RPMI7951 (cell line): ENCODE data around the gene RBM17. TPM values are rescaled to one million over a fixed set of nuclear protein-coding genes. Genes with fewer than 3 reads are reported as not detected.
"Not testable (repeated sequence)": the region's sequence is repeated elsewhere in the genome, so short reads cannot be mapped to it uniquely, and the experiment has no call there.

Source experiments
- DNase-seq: peaks from one replicate; pipeline ENCODE4 v3.0.0-alpha.2; 2012; ENCODE audit warnings: low read depth
- total RNA-seq: library from RNA; depleted of rRNA; stranded (reverse); fragments of >200 nt; shearing (Covaris generic); gene quantifications from 2 replicates; pipeline ENCODE4 v1.2.3, GENCODE V29; 2014

RBM17 gene
- total RNA-seq, 1 experiment from 2014 or later, result 39.4 TPM

DNA sequence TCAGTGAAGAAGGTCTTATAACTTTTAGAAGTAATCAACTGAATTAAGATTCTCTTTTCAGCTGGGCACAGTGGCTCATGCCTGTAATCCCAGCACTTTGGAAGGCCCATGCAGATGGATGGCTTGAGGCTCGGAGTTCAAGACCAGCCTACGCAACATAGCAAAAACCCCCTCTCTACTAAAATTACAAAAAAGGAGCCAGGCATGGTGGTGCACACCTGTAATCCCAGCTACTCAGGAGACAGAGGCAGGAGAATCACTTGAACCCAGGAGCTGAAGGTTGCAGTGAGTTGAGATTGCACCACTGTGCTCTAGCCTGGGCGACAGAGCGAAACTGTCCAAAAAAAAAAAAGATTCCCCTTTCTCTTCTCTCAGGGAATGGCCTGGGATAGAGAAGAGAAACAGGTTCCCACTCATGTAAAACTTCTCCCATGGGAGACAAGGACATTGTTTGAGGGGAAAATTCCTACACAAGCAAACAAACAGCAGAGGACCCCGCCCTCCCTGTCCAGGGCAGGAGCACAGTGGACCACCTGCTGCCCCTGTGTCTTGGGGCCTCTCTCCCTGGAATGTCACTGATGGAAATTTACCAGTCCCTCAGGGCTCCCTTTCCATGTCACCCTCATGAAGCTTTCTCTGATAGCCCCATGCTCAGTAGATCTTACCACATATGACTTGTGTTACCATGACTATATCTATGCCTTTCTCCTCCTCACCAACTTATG is 32.3 kb upstream of the RBM17 start:
- no peak for DNase-seq

- DNase-seq, result no peak
Measured at GRCh38 chr10:6058682-6059475, 30.0 kb upstream of the RBM17 start.

- no peak for DNase-seq
Measured at GRCh38 chr10:6059506-6059905, 29.3 kb upstream of the RBM17 start.

DNA sequence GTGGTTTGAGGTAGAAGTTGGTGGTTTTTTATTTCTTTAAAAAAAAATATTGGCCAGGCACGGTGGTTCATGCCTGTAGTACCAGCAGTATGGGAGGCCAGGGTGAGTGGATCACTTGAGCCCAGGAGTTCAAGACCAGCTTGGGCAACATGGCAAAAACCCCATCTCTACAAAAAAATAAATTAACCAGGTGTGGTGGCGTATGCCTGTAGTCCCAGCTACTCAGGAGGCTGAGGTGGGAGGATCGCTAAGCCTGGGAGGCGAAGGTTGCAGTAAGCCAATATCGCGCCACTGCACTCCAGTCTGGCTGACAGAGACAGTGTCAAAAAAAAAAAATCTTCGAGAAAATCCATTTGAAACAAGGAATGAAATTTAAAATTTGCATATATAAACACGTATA is 27.8 kb upstream of the RBM17 start:
- no peak for DNase-seq

DNA sequence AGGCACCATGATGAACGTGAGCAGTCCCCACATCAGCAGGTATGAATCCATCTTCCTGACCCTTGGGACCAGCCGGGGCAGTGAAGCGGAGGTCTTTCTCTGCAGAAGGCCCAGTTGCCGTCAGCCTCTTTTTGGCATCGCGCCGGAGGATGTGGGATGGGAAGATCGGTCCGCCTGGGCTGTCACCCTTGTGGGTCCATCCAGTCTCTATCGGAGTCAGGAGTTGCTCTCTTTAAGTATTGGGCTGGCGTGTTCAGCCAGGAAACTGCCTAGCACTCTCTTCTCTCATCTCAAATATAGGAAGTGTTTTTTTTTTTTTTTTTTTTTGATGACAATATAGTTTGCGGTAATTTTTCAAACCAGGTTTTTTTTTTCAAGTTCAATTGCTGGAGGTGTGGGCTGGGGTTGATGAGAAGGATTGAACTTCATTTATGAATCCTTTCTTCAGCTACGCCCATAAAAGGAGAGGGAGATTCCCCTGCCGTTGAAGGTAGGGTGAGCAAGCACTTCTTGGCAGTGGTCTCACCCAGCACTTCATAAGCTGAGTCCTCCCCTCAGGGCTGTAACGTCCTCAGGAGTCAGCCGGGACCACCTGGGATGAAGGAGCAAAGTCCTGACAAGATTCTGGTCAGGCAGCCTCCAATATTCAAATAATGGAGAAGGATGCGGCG is 26.6 kb upstream of the RBM17 start, which contains the start of gene IL2RA:
Gene IL2RA, minus strand, starts transcription at position 267 of the 671 bp plus-strand sequence. Its CDS starts 216 bp downstream, at position 51.
- no peak for DNase-seq

DNA sequence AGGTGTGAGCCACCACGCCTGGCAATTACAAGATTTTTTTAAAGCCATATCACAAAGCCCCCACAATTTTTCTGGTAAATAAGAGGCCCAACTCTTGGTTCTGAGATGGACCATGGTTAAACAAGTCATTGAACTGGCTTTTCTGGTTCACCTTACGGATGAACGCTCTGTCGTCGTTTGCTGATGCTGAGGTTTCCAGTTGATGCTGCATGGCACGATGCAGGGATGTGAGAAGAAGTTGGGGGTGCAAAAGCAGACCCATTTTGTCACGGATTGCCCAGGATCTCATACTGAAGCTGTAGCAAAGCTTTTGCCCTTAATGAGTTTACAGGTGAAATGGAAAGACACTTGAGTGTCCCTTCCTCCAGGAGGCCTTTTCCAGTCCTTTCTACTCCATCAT is 24.7 kb upstream of the RBM17 start:
- DNase-seq, result no peak

GRCh38 chr10:6064726-6065125 is 24.1 kb upstream of the RBM17 start:
- not testable (repeated sequence) for DNase-seq

GRCh38 chr10:6065406-6065805 is 23.4 kb upstream of the RBM17 start:
- DNase-seq, result no peak

DNA sequence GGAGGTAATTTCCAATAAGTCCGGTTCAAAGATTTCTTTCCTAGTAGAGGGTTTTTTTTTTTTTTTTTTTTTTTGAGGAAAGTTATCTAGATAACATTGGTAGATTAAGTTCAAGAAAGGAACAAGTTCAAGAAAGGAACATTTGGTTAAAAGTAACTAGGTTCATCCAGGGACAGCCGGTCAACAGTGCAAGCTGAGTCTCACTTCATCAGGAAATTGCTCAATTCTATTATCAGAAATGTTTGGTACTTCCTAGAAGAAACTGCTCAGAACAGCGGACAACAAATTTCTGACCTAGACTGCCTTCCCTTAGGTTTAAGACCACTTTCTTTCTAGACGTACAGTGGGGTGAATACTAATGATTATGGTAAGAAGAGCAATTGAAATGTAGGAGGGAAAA is 23.0 kb upstream of the RBM17 start:
- DNase-seq, result no peak

DNA sequence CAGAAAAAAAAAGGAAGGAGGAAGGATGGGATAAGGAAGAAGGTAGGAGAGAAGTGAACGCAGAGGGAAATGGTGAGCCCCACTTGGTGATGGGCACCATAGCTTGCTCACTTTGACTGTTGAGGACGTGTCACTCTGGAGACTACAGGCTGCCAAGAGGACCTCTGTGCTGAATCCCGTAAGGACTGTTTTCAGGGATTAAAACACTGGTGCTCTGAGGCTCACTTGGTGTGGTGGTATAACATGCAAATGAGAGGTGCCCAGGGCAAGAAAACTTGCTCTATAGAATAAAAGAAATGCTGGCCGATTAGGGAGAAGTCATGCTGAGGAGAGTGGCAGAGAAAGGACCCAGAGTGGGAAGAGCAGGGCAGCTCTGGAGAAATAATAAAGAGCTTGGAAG is 21.4 kb upstream of the RBM17 start:
- DNase-seq, result no peak

- no peak for DNase-seq
Measured at GRCh38 chr10:6068006-6068405, 20.8 kb upstream of the RBM17 start.

GRCh38 chr10:6068422-6068821 is 20.4 kb upstream of the RBM17 start:
- DNase-seq, result no peak

- no peak for DNase-seq
Measured at GRCh38 chr10:6069081-6069931, 19.5 kb upstream of the RBM17 start.

DNA sequence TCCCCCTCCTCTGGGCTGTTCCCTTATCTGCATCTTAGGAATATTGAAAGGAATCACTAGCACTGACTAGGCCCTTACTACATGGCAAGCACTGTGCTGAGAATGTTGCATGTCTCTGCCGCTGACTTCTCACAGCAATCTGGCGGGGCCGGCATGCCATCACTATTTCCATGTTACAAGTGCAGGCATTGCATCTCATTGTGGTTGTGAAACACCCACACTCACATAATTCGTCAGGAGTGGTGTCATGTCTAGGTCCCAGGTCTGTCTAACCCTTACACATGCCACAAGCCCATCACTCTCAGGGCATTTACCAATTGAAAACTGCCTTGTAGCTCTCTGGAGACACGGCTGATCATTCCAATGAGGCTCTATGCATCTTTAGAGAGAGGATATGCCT is 18.2 kb upstream of the RBM17 start:
- no peak for DNase-seq

DNA sequence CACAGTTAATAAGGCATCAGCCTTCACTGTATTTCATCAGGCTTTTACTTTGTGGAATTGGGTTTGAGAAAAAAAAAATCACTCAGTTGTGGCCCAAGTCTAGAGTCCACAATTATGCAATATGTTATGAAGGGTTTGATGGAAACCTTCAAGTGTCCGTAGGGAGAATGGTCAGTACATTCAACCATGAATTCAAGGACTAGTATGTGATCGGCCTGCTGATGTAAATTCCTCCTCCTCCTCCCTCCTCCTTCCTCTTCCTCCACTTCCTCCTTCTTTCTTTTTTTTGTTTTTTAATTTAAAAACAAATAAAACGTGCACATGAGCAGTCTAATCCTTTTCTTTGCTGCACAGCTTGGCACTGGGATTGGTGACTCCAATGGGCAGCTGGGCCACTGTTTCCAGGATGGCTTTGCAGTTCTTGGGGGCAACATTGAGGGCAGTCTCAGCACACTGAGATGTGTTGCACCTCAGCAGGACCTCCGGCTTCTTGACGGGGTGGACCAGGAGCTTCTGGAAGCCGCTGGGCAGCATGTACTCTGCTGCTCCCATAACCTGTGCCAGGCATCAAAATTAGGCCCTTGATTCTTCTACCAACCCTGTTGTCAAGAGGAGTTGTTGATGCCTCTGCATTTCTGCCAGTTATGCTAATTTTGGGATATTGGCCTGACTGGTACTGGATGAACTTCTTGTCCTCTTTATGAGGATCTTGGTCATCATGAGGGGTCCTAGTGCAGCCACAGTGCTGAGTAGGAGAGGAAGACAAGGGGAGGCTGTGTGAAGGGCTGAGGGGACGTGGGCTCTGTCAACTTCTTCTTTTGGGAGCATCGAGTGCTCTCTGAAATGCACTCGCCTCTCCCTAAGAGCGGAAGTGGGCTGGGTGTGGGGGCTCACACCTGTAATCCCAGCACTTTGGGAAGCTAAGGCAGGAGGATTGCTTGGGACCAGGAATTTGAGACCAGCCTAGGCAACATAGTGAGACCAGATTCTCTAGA is 17.4 kb upstream of the RBM17 start:
- DNase-seq, result no peak

DNA sequence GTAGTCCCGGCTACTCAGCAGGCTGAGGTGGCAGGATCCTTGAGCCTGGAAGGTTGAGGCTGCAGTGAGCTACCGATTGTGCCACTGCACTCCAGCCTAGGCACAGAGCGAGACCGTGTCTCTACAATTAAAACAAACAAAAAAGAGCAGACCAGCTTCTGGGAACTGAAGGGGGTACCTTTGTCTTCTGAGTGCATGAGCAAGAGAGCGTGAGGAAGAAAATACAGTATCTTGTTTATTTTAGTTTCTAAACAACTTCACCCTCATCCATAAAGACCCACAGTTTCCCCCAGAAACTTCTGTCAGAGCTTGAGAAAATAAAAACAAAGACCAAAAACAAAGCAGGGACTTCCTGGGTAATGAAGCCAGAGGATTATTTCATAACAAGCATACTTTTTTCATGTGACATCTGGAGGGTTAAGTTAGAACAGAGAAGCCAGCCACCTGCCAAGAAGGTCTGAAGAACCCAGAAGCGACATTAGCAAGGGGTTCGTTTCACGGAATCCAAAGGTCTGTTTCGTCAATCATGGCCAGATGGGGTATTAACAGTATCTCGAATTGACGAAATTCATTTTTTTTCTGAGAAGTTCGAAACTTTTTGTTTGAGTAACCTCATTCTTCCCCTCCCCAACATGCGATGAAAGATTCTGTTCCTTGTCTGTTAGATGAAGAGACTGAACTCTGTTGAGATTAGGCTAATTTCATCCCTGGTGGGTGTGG is 16.5 kb upstream of the RBM17 start:
- DNase-seq, result no peak

- peak; percentile 72 for DNase-seq
Measured at GRCh38 chr10:6074489-6075301, 14.1 kb upstream of the RBM17 start.

GRCh38 chr10:6077071-6077675 is 11.7 kb upstream of the RBM17 start:
- DNase-seq, result no peak
